HEK293T (cell line): ENCODE measurements around the gene IL10RA.
"Not testable (repeated sequence)": the region's sequence is repeated elsewhere in the genome, so short reads cannot be mapped to it uniquely, and the experiment has no call there.

Source experiments
- ARNT ChIP-seq: fragments of 450-650 bp; IDR thresholded peaks from 2 replicates; pipeline ENCODE4 v1.6.1; 2017; ENCODE audit warnings: mild to moderate bottlenecking
- BHLHE40 ChIP-seq: fragments of 450-650 bp; IDR thresholded peaks from 2 replicates; pipeline ENCODE4 v1.6.1; 2016; ENCODE audit warnings: mild to moderate bottlenecking, moderate library complexity, borderline replicate concordance
- FOXM1 ChIP-seq: fragments of 450-650 bp; IDR thresholded peaks from 2 replicates; pipeline ENCODE4 v1.6.1; 2017; ENCODE audit warnings: mild to moderate bottlenecking, borderline replicate concordance

DNA sequence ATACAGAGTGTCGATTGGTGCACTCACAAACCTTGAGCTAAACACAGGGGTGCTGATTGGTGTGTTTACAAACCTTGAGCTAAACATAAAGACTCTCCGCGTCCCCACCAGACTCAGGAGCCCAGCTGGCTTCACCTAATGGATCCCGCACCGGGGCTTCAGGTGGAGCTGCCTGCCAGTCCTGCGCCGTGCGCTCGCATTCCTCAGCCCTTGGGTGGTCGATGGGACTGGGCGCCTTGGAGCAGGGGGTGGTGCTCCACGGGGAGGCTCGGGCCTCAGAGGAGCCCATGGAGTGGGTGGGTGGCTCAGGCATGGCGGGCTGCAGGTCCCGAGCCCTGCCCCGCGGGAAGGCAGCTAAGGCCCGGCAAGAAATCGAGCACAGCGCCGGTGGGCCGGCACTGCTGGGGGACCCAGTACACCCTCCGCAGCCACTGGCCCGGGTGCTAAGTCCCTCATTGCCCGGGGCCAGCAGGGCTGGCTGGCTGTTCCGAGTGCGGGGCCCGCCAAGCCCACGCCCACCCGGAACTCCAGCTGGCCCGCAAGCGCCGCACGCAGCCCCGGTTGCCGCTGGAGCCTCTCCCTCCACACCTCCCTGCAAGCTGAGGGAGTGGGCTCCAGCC lies 7.8 kb upstream of the IL10RA start:
- TF ChIP-seq BHLHE40, ARNT, FOXM1: not testable (repeated sequence)
